GM13977 (cell line): ENCODE measurements around the gene CYP27B1.

Experiments
- DNase-seq: peaks from one replicate; pipeline ENCODE4 v3.0.0; 2012; ENCODE audit warnings: low spot score
- CTCF ChIP-seq: IDR thresholded peaks from 2 replicates; pipeline ENCODE4 v1.5.1; 2012; ENCODE audit warnings: mild to moderate bottlenecking, control low read depth; ENCODE audit not compliant: insufficient read depth; ENCODE audit errors: extremely low read depth, missing control alignments
- in situ Hi-C: fragments of 300-500 bp; cut with MboI; formaldehyde crosslinking; loops from one replicate; pipeline ENCODE4 v1.12.0; 2022; ENCODE audit warnings: low sequenced_read_pairs, low pct_unique_long_range_greater_than_20kb, mixed read lengths, inconsistent platforms; ENCODE audit not compliant: unreplicated experiment

CYP27B1 gene

GRCh38 chr12:57738661-57739237 lies 28.1 kb downstream of the CYP27B1 start, which contains the start of gene AGAP2:
Gene AGAP2 (minus strand): TSS chr12:57738742. CDS start chr12:57738246, 496 bp downstream.
- no peak for DNase-seq
- in situ Hi-C loops: no loop called here

GRCh38 chr12:57737467-57738460 lies 29.1 kb downstream of the CYP27B1 start:
- DNase-seq: no peak
- in situ Hi-C loops: no loop called here

More at GRCh38 chr12:57738661-57739237, 28.1 kb downstream of the CYP27B1 start, which contains the start of gene AGAP2:
- TF ChIP-seq CTCF: no peak

GRCh38 chr12:57736741-57737466 lies 30.0 kb downstream of the CYP27B1 start:
- in situ Hi-C loops: no loop called here
- DNase-seq: no peak
- no peak for TF ChIP-seq CTCF

More at GRCh38 chr12:57737467-57738460, 29.1 kb downstream of the CYP27B1 start:
- no peak for TF ChIP-seq CTCF

- TF ChIP-seq CTCF: no peak
- DNase-seq: no peak
- in situ Hi-C loops: no loop called here
Measured at GRCh38 chr12:57735952-57736740, 30.7 kb downstream of the CYP27B1 start.

GRCh38 chr12:57735198-57735855 lies 31.6 kb downstream of the CYP27B1 start:
- no peak for DNase-seq
- in situ Hi-C loops: no loop called here
- TF ChIP-seq CTCF: no peak

- TF ChIP-seq CTCF: no peak
- in situ Hi-C loops: no loop called here
- no peak for DNase-seq
Measured at GRCh38 chr12:57734591-57734990, 32.3 kb downstream of the CYP27B1 start.
